ENCODE measurements around the gene ASPG. TPM values are rescaled to one million over a fixed set of nuclear protein-coding genes. Genes with fewer than 3 reads are reported as not detected.

Gene ASPG
- total RNA-seq, 4 donors from 2014 or later: 26.0 to 38.5 (median 28.2) TPM

GRCh38 chr14:104049576-104050240 is 35.8 kb upstream of the ASPG start:
- no peaks in the 10 kb centered on the region for H3K27me3 ChIP-seq
- no peaks in the 10 kb centered on the region for H3K4me1 ChIP-seq
- H3K9me3 ChIP-seq: no peaks in the 10 kb centered on the region
- H3K4me3 ChIP-seq: no peak overlapping the region
- TF ChIP-seq POLR2AphosphoS5 (IDR thresholded peaks at IDR 0.05): no peak
- no peak for TF ChIP-seq CTCF (IDR thresholded peaks at IDR 0.05)
- TF ChIP-seq EP300 (IDR thresholded peaks at IDR 0.05): no peak
- H3K36me3 ChIP-seq: no peaks in the 10 kb centered on the region
- H3K27ac ChIP-seq: peak overlapping the region; percentile 63
- no peak for DNase-seq (ENCODE audit: low spot score in 2 of 2)
- 78% methylated on average over 9 of the region's 9 CpGs for WGBS

GRCh38 chr14:104051092-104051813 is 34.2 kb upstream of the ASPG start:
- no peak overlapping the region for H3K27ac ChIP-seq
- DNase-seq (ENCODE audit: low spot score in 2 of 2): no peak
- no peak overlapping the region for H3K4me3 ChIP-seq
- TF ChIP-seq EP300 (IDR thresholded peaks at IDR 0.05): no peak
- TF ChIP-seq POLR2AphosphoS5 (IDR thresholded peaks at IDR 0.05): no peak
- no peak for TF ChIP-seq CTCF (IDR thresholded peaks at IDR 0.05)
- no peak for TF ChIP-seq POLR2A (IDR thresholded peaks at IDR 0.05)
- 88% methylated on average over 5 of the region's 5 CpGs for WGBS
- H3K36me3 ChIP-seq: no peaks in the 10 kb centered on the region
- no peaks in the 10 kb centered on the region for H3K27me3 ChIP-seq
- no peaks in the 10 kb centered on the region for H3K4me1 ChIP-seq
- no peaks in the 10 kb centered on the region for H3K9me3 ChIP-seq

GRCh38 chr14:104054222-104054905 is 31.1 kb upstream of the ASPG start:
- no peaks in the 10 kb centered on the region for H3K9me3 ChIP-seq
- H3K36me3 ChIP-seq: no peaks in the 10 kb centered on the region
- no peak overlapping the region for H3K4me3 ChIP-seq
- 81% methylated on average over 16 of the region's 16 CpGs for WGBS
- no peaks in the 10 kb centered on the region for H3K4me1 ChIP-seq
- no peak overlapping the region for H3K27ac ChIP-seq
- no peak for TF ChIP-seq POLR2A (IDR thresholded peaks at IDR 0.05)
- TF ChIP-seq CTCF (IDR thresholded peaks at IDR 0.05): no peak
- no peak for TF ChIP-seq EP300 (IDR thresholded peaks at IDR 0.05)
- no peak for TF ChIP-seq POLR2AphosphoS5 (IDR thresholded peaks at IDR 0.05)
- H3K27me3 ChIP-seq: no peaks in the 10 kb centered on the region
- DNase-seq (ENCODE audit: low spot score in 2 of 2): no peak

GRCh38 chr14:104062281-104062680 is 23.2 kb upstream of the ASPG start:
- Histone ChIP-seq H3K9me3 (peaks cover 3% of the 10 kb centered on the region), H3K27ac (no peak overlapping the region), H3K4me3 (no peak overlapping the region), H3K36me3 (no peaks in the 10 kb centered on the region), H3K27me3 (peaks cover 20% of the 10 kb centered on the region), H3K4me1 (no peaks in the 10 kb centered on the region)
- no peak for TF ChIP-seq CTCF (IDR thresholded peaks at IDR 0.05)
- TF ChIP-seq POLR2A (IDR thresholded peaks at IDR 0.05): no peak
- TF ChIP-seq POLR2AphosphoS5 (IDR thresholded peaks at IDR 0.05): no peak
- no peak for TF ChIP-seq EP300 (IDR thresholded peaks at IDR 0.05)
- WGBS: 100% methylated on average over 1 of the region's 1 CpG
- no peak for DNase-seq (ENCODE audit: low spot score in 2 of 2)

- 68% methylated on average over 9 of the region's 10 CpGs for WGBS
- H3K27me3 ChIP-seq: peaks cover 33% of the 10 kb centered on the region
- no peaks in the 10 kb centered on the region for H3K4me1 ChIP-seq
- H3K27ac ChIP-seq: no peak overlapping the region
- no peak overlapping the region for H3K4me3 ChIP-seq
- no peak for DNase-seq (ENCODE audit: low spot score in 2 of 2)
- peaks cover 3% of the 10 kb centered on the region for H3K9me3 ChIP-seq
- TF ChIP-seq CTCF (IDR thresholded peaks at IDR 0.05): no peak
- TF ChIP-seq POLR2AphosphoS5 (IDR thresholded peaks at IDR 0.05): no peak
- TF ChIP-seq EP300 (IDR thresholded peaks at IDR 0.05): no peak
- TF ChIP-seq POLR2A (IDR thresholded peaks at IDR 0.05): no peak
- H3K36me3 ChIP-seq: no peaks in the 10 kb centered on the region
Observed at GRCh38 chr14:104064003-104064402, 21.5 kb upstream of the ASPG start.
